GM13977 (cell line): ENCODE results near the gene C1R.

Experiments used
- DNase-seq: peaks from one replicate; pipeline ENCODE4 v3.0.0; 2012; ENCODE audit warnings: low spot score
- CTCF ChIP-seq: IDR thresholded peaks from 2 replicates; pipeline ENCODE4 v1.5.1; 2012; ENCODE audit warnings: mild to moderate bottlenecking, control low read depth; ENCODE audit not compliant: insufficient read depth; ENCODE audit errors: extremely low read depth, missing control alignments
- in situ Hi-C: fragments of 300-500 bp; cut with MboI; formaldehyde crosslinking; loops from one replicate; pipeline ENCODE4 v1.12.0; 2022; ENCODE audit warnings: low sequenced_read_pairs, low pct_unique_long_range_greater_than_20kb, mixed read lengths, inconsistent platforms; ENCODE audit not compliant: unreplicated experiment

Gene C1R

GRCh38 chr12:7134396-7135166 is 42.3 kb upstream of the C1R start:
- TF ChIP-seq CTCF: no peak
- in situ Hi-C loops: no loop called here
- no peak for DNase-seq

- no peak for TF ChIP-seq CTCF
- DNase-seq: no peak
- in situ Hi-C loops: no loop called here
These were observed 39.2 kb upstream of the C1R start for GRCh38 chr12:7131502-7131866.

- DNase-seq: peak; percentile 59
- no peak for TF ChIP-seq CTCF
- in situ Hi-C loops: no loop called here
These were observed 38.7 kb upstream of the C1R start for GRCh38 chr12:7130701-7131501.

- no peak for TF ChIP-seq CTCF
- in situ Hi-C loops: no loop called here
- DNase-seq: peak; percentile 99
These were observed 37.8 kb upstream of the C1R start, which contains the start of gene CLSTN3 for GRCh38 chr12:7129872-7130691. CLSTN3 (plus strand) TSS chr12:7130371; CDS start chr12:7130649, 278 bp downstream.

GRCh38 chr12:7129287-7129871 is 37.1 kb upstream of the C1R start:
- in situ Hi-C loops: no loop called here
- TF ChIP-seq CTCF: no peak
- no peak for DNase-seq

GRCh38 chr12:7128681-7129286 is 36.5 kb upstream of the C1R start, which contains the start of gene RBP5:
RBP5 (minus strand) TSS chr12:7128889; CDS start chr12:7128775, 114 bp downstream.
- no peak for TF ChIP-seq CTCF
- in situ Hi-C loops: no loop called here
- DNase-seq: no peak
